Fibroblast of lung (primary cell): ENCODE data around the gene PCDHA6.

Source experiments
- EZH2 ChIP-seq: IDR thresholded peaks from 2 replicates; pipeline ENCODE4 v1.5.1; 2012; ENCODE audit warnings: low read length, control low read depth, mild to moderate bottlenecking; ENCODE audit errors: missing control alignments
- TF ChIP-seq, protein P1 (sequence below), 2 donors: IDR thresholded peaks in 1 of 2; conservative IDR thresholded peaks in 1 of 2; 1 replicate in 1 of 2; 2 replicates in 1 of 2; pipeline ENCODE4 v1.5.1; 2011 to 2012; ENCODE audit warnings: low read length in 2 of 2, control low read depth in 1 of 2, inconsistent platforms in 1 of 2, low read depth in 1 of 2, mild to moderate bottlenecking in 1 of 2

DNA sequence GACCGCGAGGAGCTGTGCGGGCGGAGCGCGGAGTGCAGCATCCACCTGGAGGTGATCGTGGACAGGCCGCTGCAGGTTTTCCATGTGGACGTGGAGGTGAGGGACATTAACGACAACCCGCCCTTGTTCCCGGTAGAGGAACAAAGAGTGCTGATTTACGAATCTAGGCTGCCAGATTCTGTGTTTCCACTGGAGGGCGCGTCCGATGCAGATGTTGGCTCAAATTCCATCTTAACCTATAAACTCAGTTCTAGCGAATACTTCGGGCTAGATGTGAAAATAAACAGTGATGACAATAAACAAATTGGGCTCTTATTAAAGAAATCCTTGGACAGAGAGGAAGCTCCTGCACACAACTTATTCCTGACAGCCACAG, 590 bp downstream of the PCDHA6 start:
- TF ChIP-seq, protein P1, sequence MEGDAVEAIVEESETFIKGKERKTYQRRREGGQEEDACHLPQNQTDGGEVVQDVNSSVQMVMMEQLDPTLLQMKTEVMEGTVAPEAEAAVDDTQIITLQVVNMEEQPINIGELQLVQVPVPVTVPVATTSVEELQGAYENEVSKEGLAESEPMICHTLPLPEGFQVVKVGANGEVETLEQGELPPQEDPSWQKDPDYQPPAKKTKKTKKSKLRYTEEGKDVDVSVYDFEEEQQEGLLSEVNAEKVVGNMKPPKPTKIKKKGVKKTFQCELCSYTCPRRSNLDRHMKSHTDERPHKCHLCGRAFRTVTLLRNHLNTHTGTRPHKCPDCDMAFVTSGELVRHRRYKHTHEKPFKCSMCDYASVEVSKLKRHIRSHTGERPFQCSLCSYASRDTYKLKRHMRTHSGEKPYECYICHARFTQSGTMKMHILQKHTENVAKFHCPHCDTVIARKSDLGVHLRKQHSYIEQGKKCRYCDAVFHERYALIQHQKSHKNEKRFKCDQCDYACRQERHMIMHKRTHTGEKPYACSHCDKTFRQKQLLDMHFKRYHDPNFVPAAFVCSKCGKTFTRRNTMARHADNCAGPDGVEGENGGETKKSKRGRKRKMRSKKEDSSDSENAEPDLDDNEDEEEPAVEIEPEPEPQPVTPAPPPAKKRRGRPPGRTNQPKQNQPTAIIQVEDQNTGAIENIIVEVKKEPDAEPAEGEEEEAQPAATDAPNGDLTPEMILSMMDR (conservative IDR thresholded peaks at IDR 0.05 in 1 of 2, IDR thresholded peaks at IDR 0.05 in 1 of 2; ENCODE audit: low read depth in 1 of 2, low read length in 2 of 2), result no peak
- no peak for TF ChIP-seq EZH2
